ENCODE measurements around the gene RNF2. TPM values are rescaled to one million over a fixed set of nuclear protein-coding genes. Genes with fewer than 3 reads are reported as not detected.

RNF2 gene
- total RNA-seq, 1 experiment from 2014 or later: 75.3 TPM

- H3K4me1 ChIP-seq (ENCODE audit: insufficient read depth, low read length): no peaks in the 10 kb centered on the region
- H4K91ac ChIP-seq (ENCODE audit: insufficient read length, low read depth, low read length): no peak overlapping the region
- H2BK5ac ChIP-seq (ENCODE audit: insufficient read length, low read length): no peak overlapping the region
- H2BK120ac ChIP-seq (ENCODE audit: low read depth, low read length, poor library complexity, severe bottlenecking): no peak overlapping the region
- no peak overlapping the region for H3K9ac ChIP-seq (ENCODE audit: extremely low read depth, insufficient read length, low read length)
- DNase-seq: no peak
- H3K4me2 ChIP-seq (ENCODE audit: insufficient read depth, insufficient read length, low read length): no peak overlapping the region
- no peak overlapping the region for H3K4ac ChIP-seq (ENCODE audit: low read depth, low read length)
- no peak overlapping the region for H3K27ac ChIP-seq (ENCODE audit: insufficient read length, low read depth, low read length)
- H3K18ac ChIP-seq (ENCODE audit: insufficient read length, low read depth, low read length): no peak overlapping the region
- H3K23me2 ChIP-seq (ENCODE audit: insufficient read length, low read depth, low read length, poor library complexity, severe bottlenecking): no peaks in the 10 kb centered on the region
- Mint-ChIP-seq H3K9me3 (no peaks in the 10 kb centered on the region), H3K36me3 (ENCODE audit: insufficient read depth in 1 of 3, low read depth in 3 of 3) (no peaks in the 10 kb centered on the region), H3K4me3 (no peak overlapping the region), H3K4me1 (peaks cover 3% of the 10 kb centered on the region in 2 experiments; a peak in 1 of 4 replicates), H3K27me3 (ENCODE audit: low read depth) (no peaks in the 10 kb centered on the region), H3K27ac (no peak overlapping the region)
- H4K8ac ChIP-seq (replicated peaks; ENCODE audit: insufficient read length, low read depth, low read length): no peak overlapping the region
- H3K79me1 ChIP-seq (ENCODE audit: insufficient read depth, low read depth, low read length, poor library complexity, severe bottlenecking): no peaks in the 10 kb centered on the region
- H3T11ph ChIP-seq (ENCODE audit: low read length): no peak overlapping the region
- no peak overlapping the region for H2BK15ac ChIP-seq (ENCODE audit: low read depth, low read length)
- H2AK5ac ChIP-seq (ENCODE audit: insufficient read length, low read length): no peak overlapping the region
- H3K56ac ChIP-seq (ENCODE audit: insufficient read length, low read depth, low read length): no peak overlapping the region
- H3K23ac ChIP-seq (ENCODE audit: insufficient read length, low read depth, low read length): no peak overlapping the region
- no peaks in the 10 kb centered on the region for H4K20me1 ChIP-seq (ENCODE audit: control insufficient read depth, insufficient read depth, insufficient read length)
- no peak overlapping the region for H2BK12ac ChIP-seq (ENCODE audit: insufficient read length, low read depth, low read length)
- H2AFZ ChIP-seq (ENCODE audit: low read length): no peak overlapping the region
- H2BK20ac ChIP-seq (ENCODE audit: low read depth, low read length, poor library complexity, severe bottlenecking): no peak overlapping the region
- no peak overlapping the region for H4K5ac ChIP-seq (ENCODE audit: insufficient read length, low read depth, low read length)
- H3K79me2 ChIP-seq (ENCODE audit: insufficient read depth, low read length): no peaks in the 10 kb centered on the region
- no peak for TF ChIP-seq CTCF (conservative IDR thresholded peaks at IDR 0.05)
- no CpG with 5 or more reads among the region's 3 CpGs for WGBS (ENCODE audit: extremely low coverage, insufficient read length, low lambda C conversion rate)
- H3K14ac ChIP-seq (ENCODE audit: insufficient read depth, low read length): no peak overlapping the region
- H3K9me3 ChIP-seq (ENCODE audit: control insufficient read depth, low read depth, low read length): no peaks in the 10 kb centered on the region
- H3K27me3 ChIP-seq (ENCODE audit: insufficient read depth, low read length): no peaks in the 10 kb centered on the region
Observed at GRCh38 chr1:185015631-185016030, 29.7 kb upstream of the RNF2 start.
